SU-DHL-6 (cell line): ENCODE measurements around the gene ARHGAP40.

Experiments
- CTCF ChIP-seq: fragments of 200-600 bp; sonication (generic); IDR thresholded peaks from one replicate; pipeline ENCODE4 v1.5.1; 2017; ENCODE audit warnings: antibody characterized with exemption, mild to moderate bottlenecking, low read length, moderate library complexity; ENCODE audit not compliant: insufficient read depth, poor library complexity, severe bottlenecking
- EZH2phosphoT487 ChIP-seq: fragments of 200-600 bp; sonication (generic), shearing (Covaris generic); conservative IDR thresholded peaks from 2 replicates; pipeline ENCODE4 v1.6.1; 2018; ENCODE audit warnings: mild to moderate bottlenecking, antibody characterized with exemption, low read length, moderate library complexity, mixed read lengths

- TF ChIP-seq CTCF (no peak), EZH2phosphoT487 (no peak)
Measured at GRCh38 chr20:38607351-38607750, 5.7 kb downstream of the ARHGAP40 start.
